Right atrium auricular region (tissue), 2 donors: ENCODE data around the gene MAPK8IP3. TPM values are rescaled to one million over a fixed set of nuclear protein-coding genes. Genes with fewer than 3 reads are reported as not detected.
"Not testable (repeated sequence)": the region's sequence is repeated elsewhere in the genome, so short reads cannot be mapped to it uniquely, and the experiment has no call there.

Source experiments
- DNase-seq: peaks from one replicate; pipeline ENCODE4 v3.0.0-alpha.2; 2019; ENCODE audit warnings: low spot score
- H3K27ac ChIP-seq, 2 donors: fragments of 200-600 bp; sonication (generic); 1 replicate in 1 of 2; 2 replicates in 1 of 2; pipeline ENCODE4 v1.5.1; 2016 to 2019
- H3K27me3 ChIP-seq, 2 donors: fragments of 200-600 bp; sonication (generic); one replicate each; pipeline versions ENCODE4 v1.5.1 to v1.6.0; 2017 to 2019
- H3K36me3 ChIP-seq: fragments of 200-600 bp; sonication (generic); one replicate; pipeline ENCODE4 v1.5.1; 2016
- H3K4me1 ChIP-seq, 2 donors: fragments of 200-600 bp; sonication (generic); one replicate each; pipeline versions ENCODE4 v1.5.1 to v1.6.0; 2017 to 2019
- H3K4me3 ChIP-seq, 2 donors: fragments of 200-600 bp; sonication (generic); 1 replicate in 1 of 2; 2 replicates in 1 of 2; pipeline ENCODE4 v1.5.1; 2017 to 2019; ENCODE audit warnings: mild to moderate bottlenecking in 1 of 2, moderate library complexity in 1 of 2
- H3K9me3 ChIP-seq, 2 donors: fragments of 200-600 bp; sonication (generic); one replicate each; pipeline ENCODE4 v1.5.1; 2019
- CTCF ChIP-seq, 2 donors: fragments of 200-600 bp; sonication (generic); IDR thresholded peaks; one replicate each; pipeline ENCODE4 v1.5.1; 2019; ENCODE audit warnings: antibody characterized with exemption in 2 of 2
- total RNA-seq, 2 donors: library from RNA; depleted of rRNA; stranded (reverse); fragments of >200 nt; gene quantifications; one replicate each; pipeline ENCODE4 v1.1.0, GENCODE V29; 2016

MAPK8IP3 gene
- total RNA-seq, 2 donors from 2014 or later, result 43.1 to 43.3 TPM

DNA sequence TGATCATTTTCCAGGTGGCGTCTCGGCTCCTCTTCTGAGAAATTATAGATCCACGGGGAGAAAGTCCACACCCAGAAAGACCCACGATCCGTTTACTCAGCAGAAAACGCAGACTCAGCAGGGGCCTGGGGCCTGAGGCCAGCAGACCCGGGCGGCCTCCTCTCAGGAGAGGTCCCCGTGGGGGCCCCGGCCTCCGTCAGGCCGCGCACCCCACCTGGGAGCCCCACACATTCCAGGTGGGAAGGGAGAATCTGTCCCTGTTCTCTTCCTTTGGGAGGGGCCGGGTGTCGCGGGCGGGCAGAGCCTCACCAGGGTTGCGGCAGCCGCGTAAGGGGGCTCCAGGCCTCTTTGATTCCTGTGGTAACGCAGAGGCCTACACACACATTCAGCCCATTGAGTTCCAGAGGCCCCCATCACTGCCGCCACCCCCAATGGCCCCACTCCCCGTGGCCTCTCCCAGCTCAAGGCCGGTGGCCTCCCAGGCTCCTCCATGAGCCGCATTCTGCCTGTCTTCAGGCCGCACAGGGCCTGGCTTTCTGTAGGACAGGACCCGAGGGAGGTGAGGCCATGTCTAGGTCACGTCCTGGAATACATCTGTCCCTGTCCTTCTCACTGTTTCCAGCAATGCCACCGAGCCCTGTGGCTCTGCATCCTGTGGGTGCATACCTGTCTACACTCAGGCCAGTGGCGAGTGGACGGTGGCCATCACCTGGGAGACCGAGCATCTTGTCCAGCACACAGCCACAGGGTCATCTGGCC is 89.1 kb downstream of the MAPK8IP3 start:
- no peak for TF ChIP-seq CTCF (IDR thresholded peaks at IDR 0.05)
- no peaks in the 10 kb centered on the region for H3K9me3 ChIP-seq
- no peak for DNase-seq
- no peaks in the 10 kb centered on the region for H3K36me3 ChIP-seq
- H3K27ac ChIP-seq, result no peak overlapping the region
- no peaks in the 10 kb centered on the region for H3K4me1 ChIP-seq
- no peaks in the 10 kb centered on the region for H3K27me3 ChIP-seq
- H3K4me3 ChIP-seq, result no peak overlapping the region

GRCh38 chr16:1799263-1799662 is 93.3 kb downstream of the MAPK8IP3 start:
- not testable (repeated sequence) for H3K36me3 ChIP-seq, H3K27ac ChIP-seq, DNase-seq, H3K4me1 ChIP-seq, H3K27me3 ChIP-seq, H3K4me3 ChIP-seq, H3K9me3 ChIP-seq

DNA sequence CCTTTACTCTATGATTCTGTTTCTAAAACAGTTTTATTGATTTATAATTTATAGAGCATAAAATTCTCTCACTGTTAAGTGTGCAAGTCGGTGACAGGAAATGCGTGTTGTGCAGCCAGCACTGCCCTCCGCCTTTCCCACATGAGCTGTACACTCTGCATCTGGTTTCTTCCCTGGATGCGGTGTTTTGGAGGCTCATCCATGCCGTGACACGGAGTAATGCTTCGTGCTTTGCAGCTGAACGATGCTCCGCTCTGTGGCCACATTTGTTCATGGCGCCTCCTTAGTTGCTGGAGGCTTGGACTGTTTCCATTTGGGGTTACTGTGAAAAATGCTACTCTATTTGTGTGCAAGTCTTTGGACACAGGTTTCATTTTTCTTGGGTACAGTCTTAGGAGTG is 94.7 kb downstream of the MAPK8IP3 start:
- no peak overlapping the region for H3K4me3 ChIP-seq
- H3K36me3 ChIP-seq, result no peaks in the 10 kb centered on the region
- H3K27me3 ChIP-seq, result no peaks in the 10 kb centered on the region
- H3K4me1 ChIP-seq, result no peaks in the 10 kb centered on the region
- no peaks in the 10 kb centered on the region for H3K9me3 ChIP-seq
- DNase-seq, result no peak
- TF ChIP-seq CTCF (IDR thresholded peaks at IDR 0.05), result no peak
- no peak overlapping the region for H3K27ac ChIP-seq

DNA sequence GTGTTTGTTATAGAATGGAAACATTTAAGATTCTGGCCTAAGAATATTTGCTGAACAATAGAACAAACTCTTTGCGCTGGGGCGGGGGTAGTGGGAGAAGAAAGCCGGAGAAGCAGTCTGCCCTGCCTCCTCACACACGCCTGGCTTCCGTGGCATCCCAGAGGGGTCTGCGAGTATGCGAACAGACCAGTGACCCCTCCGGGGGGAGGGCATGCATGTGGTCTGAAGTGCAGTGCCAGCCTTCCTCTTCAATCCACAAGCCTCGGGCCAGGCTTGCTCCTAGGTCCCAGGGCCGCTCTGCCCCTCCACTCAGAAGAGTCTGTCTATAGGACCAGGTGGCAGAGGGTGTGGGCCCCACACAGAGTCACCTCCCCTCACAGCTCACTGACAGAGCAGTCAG is 101.6 kb downstream of the MAPK8IP3 start:
- DNase-seq, result no peak
- Histone ChIP-seq H3K4me1 (peaks cover 0 to 3% of the 10 kb centered on the region in 2 donors), H3K27me3 (no peaks in the 10 kb centered on the region), H3K9me3 (no peaks in the 10 kb centered on the region), H3K36me3 (peaks cover 40% of the 10 kb centered on the region), H3K27ac (no peak overlapping the region), H3K4me3 (no peak overlapping the region)
- TF ChIP-seq CTCF (IDR thresholded peaks at IDR 0.05), result no peak

- H3K4me3 ChIP-seq, result no peak overlapping the region
- no peaks in the 10 kb centered on the region for H3K27me3 ChIP-seq
- TF ChIP-seq CTCF (IDR thresholded peaks at IDR 0.05), result no peak
- H3K9me3 ChIP-seq, result no peaks in the 10 kb centered on the region
- DNase-seq, result no peak
- H3K36me3 ChIP-seq, result peaks cover 44% of the 10 kb centered on the region
- peaks cover 0 to 9% of the 10 kb centered on the region in 2 donors for H3K4me1 ChIP-seq
- H3K27ac ChIP-seq, result no peak overlapping the region
Measured at GRCh38 chr16:1808691-1809090, 102.7 kb downstream of the MAPK8IP3 start.

DNA sequence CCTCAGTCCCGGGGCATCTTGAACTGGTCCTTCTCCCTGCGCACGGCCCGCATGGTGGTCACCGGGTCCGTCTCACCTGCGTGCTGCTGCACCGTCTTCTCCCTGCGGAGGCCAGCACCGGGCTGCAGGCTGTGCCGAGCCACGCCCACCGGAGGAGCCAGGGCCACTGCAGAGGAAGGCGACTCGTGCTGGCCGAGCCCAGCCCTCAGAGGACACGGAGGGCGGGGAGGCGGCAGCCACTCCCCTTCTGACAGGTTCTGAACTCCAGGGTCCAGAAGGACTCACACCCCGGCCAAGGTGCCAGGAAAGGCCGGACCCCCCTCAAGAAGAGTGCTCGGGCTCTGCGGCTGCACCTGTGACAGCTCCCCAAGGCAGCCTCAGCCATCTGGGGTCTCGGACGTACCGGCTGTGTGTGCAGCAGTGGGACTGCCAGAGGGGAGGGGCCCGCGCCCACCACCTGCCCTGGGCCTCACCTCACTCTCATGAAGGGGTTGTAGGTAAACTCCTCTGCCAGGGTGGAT is 103.3 kb downstream of the MAPK8IP3 start:
- no peak for DNase-seq
- Histone ChIP-seq H3K27ac (no peak overlapping the region), H3K4me3 (no peak overlapping the region), H3K9me3 (no peaks in the 10 kb centered on the region), H3K36me3 (peaks cover 47% of the 10 kb centered on the region), H3K27me3 (no peaks in the 10 kb centered on the region), H3K4me1 (peaks cover 0 to 9% of the 10 kb centered on the region in 2 donors)
- no peak for TF ChIP-seq CTCF (IDR thresholded peaks at IDR 0.05)
